Measurements from ENCODE around the gene SAMD13. TPM values are rescaled to one million over a fixed set of nuclear protein-coding genes. Genes with fewer than 3 reads are reported as not detected.

The SAMD13 gene
- total RNA-seq, 1 donor from 2014 or later: 0.93 TPM

DNA sequence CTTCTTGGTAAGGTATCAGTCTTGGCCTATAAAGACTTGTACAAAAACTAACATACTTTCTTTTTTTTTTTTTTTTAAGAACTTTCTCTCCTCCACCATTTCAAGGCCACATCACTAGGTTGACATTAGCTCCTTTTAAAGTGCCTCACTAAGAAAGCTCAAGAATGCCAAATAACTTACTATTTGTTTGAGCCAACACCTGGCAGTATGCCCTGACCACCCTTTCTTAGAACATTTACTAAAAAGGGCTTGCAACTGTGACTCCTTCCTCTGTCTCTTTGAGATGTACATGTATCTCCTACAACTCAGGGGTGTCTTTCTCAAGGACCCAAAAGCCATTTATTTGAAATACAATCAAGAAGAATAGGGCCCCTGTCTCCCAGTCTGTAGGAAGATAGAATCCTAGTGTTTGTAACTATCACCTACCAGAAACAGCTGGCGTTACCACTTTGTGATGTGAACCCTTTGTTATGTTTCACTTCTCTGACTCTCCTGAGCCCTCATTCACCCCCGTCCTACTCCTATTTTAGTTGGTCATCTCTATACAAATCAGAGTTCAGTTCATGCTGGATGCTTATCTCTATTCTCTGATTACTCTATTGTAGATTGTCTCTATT is 12.2 kb upstream of the SAMD13 start:
- Mint-ChIP-seq H3K4me3 (ENCODE audit: unreplicated experiment) (no peak overlapping the region), H3K27me3 (ENCODE audit: low read depth, unreplicated experiment) (no peaks in the 10 kb centered on the region), H3K9me3 (ENCODE audit: unreplicated experiment) (peaks cover 23% of the 10 kb centered on the region), H3K27ac (ENCODE audit: unreplicated experiment) (no peak overlapping the region), H3K4me1 (ENCODE audit: low read depth, unreplicated experiment) (peaks cover 6% of the 10 kb centered on the region), H3K36me3 (ENCODE audit: low read depth, unreplicated experiment) (peaks cover 4% of the 10 kb centered on the region)
- H3K4me2 ChIP-seq (ENCODE audit: low read length): no peak overlapping the region
- peaks cover 2% of the 10 kb centered on the region for H3K9me3 ChIP-seq (ENCODE audit: insufficient read depth, low read depth, low read length)
- no peak overlapping the region for H2AFZ ChIP-seq (ENCODE audit: low read depth, low read length)
- no peak for TF ChIP-seq EZH2 (IDR thresholded peaks at IDR 0.05; ENCODE audit: insufficient read depth, low read length)
- TF ChIP-seq, protein P1, sequence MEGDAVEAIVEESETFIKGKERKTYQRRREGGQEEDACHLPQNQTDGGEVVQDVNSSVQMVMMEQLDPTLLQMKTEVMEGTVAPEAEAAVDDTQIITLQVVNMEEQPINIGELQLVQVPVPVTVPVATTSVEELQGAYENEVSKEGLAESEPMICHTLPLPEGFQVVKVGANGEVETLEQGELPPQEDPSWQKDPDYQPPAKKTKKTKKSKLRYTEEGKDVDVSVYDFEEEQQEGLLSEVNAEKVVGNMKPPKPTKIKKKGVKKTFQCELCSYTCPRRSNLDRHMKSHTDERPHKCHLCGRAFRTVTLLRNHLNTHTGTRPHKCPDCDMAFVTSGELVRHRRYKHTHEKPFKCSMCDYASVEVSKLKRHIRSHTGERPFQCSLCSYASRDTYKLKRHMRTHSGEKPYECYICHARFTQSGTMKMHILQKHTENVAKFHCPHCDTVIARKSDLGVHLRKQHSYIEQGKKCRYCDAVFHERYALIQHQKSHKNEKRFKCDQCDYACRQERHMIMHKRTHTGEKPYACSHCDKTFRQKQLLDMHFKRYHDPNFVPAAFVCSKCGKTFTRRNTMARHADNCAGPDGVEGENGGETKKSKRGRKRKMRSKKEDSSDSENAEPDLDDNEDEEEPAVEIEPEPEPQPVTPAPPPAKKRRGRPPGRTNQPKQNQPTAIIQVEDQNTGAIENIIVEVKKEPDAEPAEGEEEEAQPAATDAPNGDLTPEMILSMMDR (IDR thresholded peaks at IDR 0.05; ENCODE audit: insufficient read depth, low read depth, low read length): no peak
- no peaks in the 10 kb centered on the region for H3K36me3 ChIP-seq (ENCODE audit: insufficient read depth, low read length)
- H3K79me2 ChIP-seq (ENCODE audit: insufficient read depth, low read length): no peaks in the 10 kb centered on the region
- FAIRE-seq (no peak), DNase-seq (ENCODE audit: low read depth) (no peak)
- no peak overlapping the region for H3K27ac ChIP-seq (ENCODE audit: low read depth, low read length)
- H4K20me1 ChIP-seq (ENCODE audit: insufficient read depth, low read length): no peaks in the 10 kb centered on the region
- peaks cover 3% of the 10 kb centered on the region for H3K4me1 ChIP-seq (ENCODE audit: insufficient read depth, low read length)
- no peaks in the 10 kb centered on the region for H3K27me3 ChIP-seq (ENCODE audit: insufficient read depth, low read length)
- H3K9ac ChIP-seq (ENCODE audit: low read length): no peak overlapping the region
- no peak overlapping the region for H3K4me3 ChIP-seq (ENCODE audit: insufficient read depth, low read depth, low read length)

DNA sequence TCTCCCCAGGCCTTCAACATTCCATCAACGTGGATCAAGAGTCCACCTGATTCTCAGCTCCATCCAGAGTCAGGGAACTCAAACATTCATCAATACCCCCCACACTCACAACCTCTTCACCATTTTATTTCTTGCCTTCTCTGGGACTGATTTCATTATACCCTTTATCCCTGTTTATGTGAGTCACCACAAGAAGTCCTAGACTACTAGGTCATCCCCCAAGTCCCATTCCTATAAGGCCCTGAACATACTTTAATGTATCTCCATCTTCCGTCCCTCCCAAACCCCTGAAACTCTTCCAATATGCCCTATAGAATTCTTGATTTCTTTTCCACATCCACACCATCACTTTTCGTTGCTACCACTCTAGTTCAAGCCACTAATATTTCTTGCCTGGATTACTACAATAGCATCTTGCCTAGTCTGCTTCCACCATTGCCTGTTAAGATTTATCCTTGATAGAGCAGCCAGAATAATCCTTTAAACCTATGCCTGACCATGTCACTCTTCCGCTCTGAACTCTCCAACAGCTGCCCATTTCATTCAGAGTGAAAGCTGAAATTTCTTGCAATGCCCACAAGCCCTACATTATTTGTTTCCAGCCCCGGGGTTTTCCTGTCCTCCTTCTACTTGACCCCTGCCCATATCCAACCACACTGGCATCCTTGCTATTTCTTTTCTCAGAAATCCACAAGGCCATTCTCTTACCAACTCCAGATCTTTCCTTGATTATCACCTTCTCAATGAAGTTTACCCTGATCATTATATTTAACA is 9.4 kb upstream of the SAMD13 start:
- Histone ChIP-seq H3K9me3 (ENCODE audit: insufficient read depth, low read depth, low read length) (peaks cover 5% of the 10 kb centered on the region), H3K36me3 (ENCODE audit: insufficient read depth, low read length) (no peaks in the 10 kb centered on the region), H3K4me1 (ENCODE audit: insufficient read depth, low read length) (peaks cover 3% of the 10 kb centered on the region), H4K20me1 (ENCODE audit: insufficient read depth, low read length) (no peaks in the 10 kb centered on the region), H3K27me3 (ENCODE audit: insufficient read depth, low read length) (no peaks in the 10 kb centered on the region), H3K79me2 (ENCODE audit: insufficient read depth, low read length) (no peaks in the 10 kb centered on the region), H2AFZ (ENCODE audit: low read depth, low read length) (no peak overlapping the region), H3K9ac (ENCODE audit: low read length) (no peak overlapping the region), H3K27ac (ENCODE audit: low read depth, low read length) (no peak overlapping the region), H3K4me3 (ENCODE audit: insufficient read depth, low read depth, low read length) (no peak overlapping the region), H3K4me2 (ENCODE audit: low read length) (no peak overlapping the region)
- DNase-seq (ENCODE audit: low read depth): no peak
- Mint-ChIP-seq H3K27me3 (ENCODE audit: low read depth, unreplicated experiment) (no peaks in the 10 kb centered on the region), H3K4me1 (ENCODE audit: low read depth, unreplicated experiment) (peaks cover 6% of the 10 kb centered on the region), H3K27ac (ENCODE audit: unreplicated experiment) (no peak overlapping the region), H3K36me3 (ENCODE audit: low read depth, unreplicated experiment) (peaks cover 4% of the 10 kb centered on the region), H3K9me3 (ENCODE audit: unreplicated experiment) (peaks cover 23% of the 10 kb centered on the region), H3K4me3 (ENCODE audit: unreplicated experiment) (no peak overlapping the region)
- no peak for FAIRE-seq
- TF ChIP-seq EZH2 (IDR thresholded peaks at IDR 0.05; ENCODE audit: insufficient read depth, low read length): no peak
- TF ChIP-seq, protein P1 (IDR thresholded peaks at IDR 0.05; ENCODE audit: insufficient read depth, low read depth, low read length): no peak

DNA sequence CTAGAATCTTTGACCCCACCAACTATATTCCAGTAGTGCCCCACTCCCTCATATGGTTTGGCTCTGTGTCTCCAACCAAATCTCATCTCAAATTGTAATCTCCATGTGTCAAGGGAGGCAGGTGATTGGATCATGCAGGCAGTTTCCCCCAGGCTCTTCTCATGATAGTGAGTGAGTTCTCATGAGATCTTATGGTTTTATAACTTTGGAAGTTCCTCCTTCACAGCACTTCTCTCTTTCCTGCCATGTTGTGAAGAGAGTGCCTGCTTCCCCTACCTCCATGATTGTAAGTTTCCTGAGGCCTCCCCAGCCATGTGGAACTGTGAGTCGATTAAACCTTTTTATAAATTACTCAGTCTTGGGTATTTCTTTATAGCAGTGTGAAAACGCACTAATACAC is 7.7 kb upstream of the SAMD13 start:
- Histone ChIP-seq H3K9ac (ENCODE audit: low read length) (no peak overlapping the region), H3K27me3 (ENCODE audit: insufficient read depth, low read length) (no peaks in the 10 kb centered on the region), H2AFZ (ENCODE audit: low read depth, low read length) (no peak overlapping the region), H3K4me1 (ENCODE audit: insufficient read depth, low read length) (peaks cover 6% of the 10 kb centered on the region), H3K27ac (ENCODE audit: low read depth, low read length) (no peak overlapping the region), H3K36me3 (ENCODE audit: insufficient read depth, low read length) (no peaks in the 10 kb centered on the region), H3K9me3 (ENCODE audit: insufficient read depth, low read depth, low read length) (peaks cover 5% of the 10 kb centered on the region), H4K20me1 (ENCODE audit: insufficient read depth, low read length) (no peaks in the 10 kb centered on the region), H3K4me3 (ENCODE audit: insufficient read depth, low read depth, low read length) (no peak overlapping the region), H3K79me2 (ENCODE audit: insufficient read depth, low read length) (no peaks in the 10 kb centered on the region), H3K4me2 (ENCODE audit: low read length) (no peak overlapping the region)
- no peaks in the 10 kb centered on the region for H3K36me3 Mint-ChIP-seq (ENCODE audit: low read depth, unreplicated experiment)
- TF ChIP-seq, protein P1 (IDR thresholded peaks at IDR 0.05; ENCODE audit: insufficient read depth, low read depth, low read length): no peak
- no peak for TF ChIP-seq EZH2 (IDR thresholded peaks at IDR 0.05; ENCODE audit: insufficient read depth, low read length)
- no peak for FAIRE-seq
- no peak for DNase-seq (ENCODE audit: low read depth)
- no peak overlapping the region for H3K4me3 Mint-ChIP-seq (ENCODE audit: unreplicated experiment)
- H3K27me3 Mint-ChIP-seq (ENCODE audit: low read depth, unreplicated experiment): no peaks in the 10 kb centered on the region
- H3K9me3 Mint-ChIP-seq (ENCODE audit: unreplicated experiment): peaks cover 14% of the 10 kb centered on the region
- peaks cover 6% of the 10 kb centered on the region for H3K4me1 Mint-ChIP-seq (ENCODE audit: low read depth, unreplicated experiment)
- H3K27ac Mint-ChIP-seq (ENCODE audit: unreplicated experiment): no peak overlapping the region
